ENCODE results near the gene GJD3. TPM values are rescaled to one million over a fixed set of nuclear protein-coding genes. Genes with fewer than 3 reads are reported as not detected.
A peak's percentile ranks its signal among the peaks of the same experiment; 100 is the strongest.

GJD3 gene
- total RNA-seq, 2 donors from 2014 or later: not detected

- peaks cover 21% of the 10 kb centered on the region for H3K4me1 ChIP-seq (ENCODE audit: control insufficient read depth, insufficient read depth, low read length)
- H3K9me3 Mint-ChIP-seq: no peaks in the 10 kb centered on the region
- peaks cover 3% of the 10 kb centered on the region for H3K27me3 Mint-ChIP-seq (ENCODE audit: insufficient read depth)
- H3K27ac ChIP-seq (ENCODE audit: low read depth, low read length): peak overlapping the region; percentile 95
- peak overlapping the region; percentile 85 for H3K4me3 ChIP-seq (ENCODE audit: low read length)
- peaks cover 19% of the 10 kb centered on the region for H3K36me3 ChIP-seq (ENCODE audit: control insufficient read depth, insufficient read depth, low read length)
- H3K9ac ChIP-seq (ENCODE audit: extremely low read depth, low read length, poor library complexity, severe bottlenecking): peak overlapping the region; percentile 71
- TF ChIP-seq, protein P1, sequence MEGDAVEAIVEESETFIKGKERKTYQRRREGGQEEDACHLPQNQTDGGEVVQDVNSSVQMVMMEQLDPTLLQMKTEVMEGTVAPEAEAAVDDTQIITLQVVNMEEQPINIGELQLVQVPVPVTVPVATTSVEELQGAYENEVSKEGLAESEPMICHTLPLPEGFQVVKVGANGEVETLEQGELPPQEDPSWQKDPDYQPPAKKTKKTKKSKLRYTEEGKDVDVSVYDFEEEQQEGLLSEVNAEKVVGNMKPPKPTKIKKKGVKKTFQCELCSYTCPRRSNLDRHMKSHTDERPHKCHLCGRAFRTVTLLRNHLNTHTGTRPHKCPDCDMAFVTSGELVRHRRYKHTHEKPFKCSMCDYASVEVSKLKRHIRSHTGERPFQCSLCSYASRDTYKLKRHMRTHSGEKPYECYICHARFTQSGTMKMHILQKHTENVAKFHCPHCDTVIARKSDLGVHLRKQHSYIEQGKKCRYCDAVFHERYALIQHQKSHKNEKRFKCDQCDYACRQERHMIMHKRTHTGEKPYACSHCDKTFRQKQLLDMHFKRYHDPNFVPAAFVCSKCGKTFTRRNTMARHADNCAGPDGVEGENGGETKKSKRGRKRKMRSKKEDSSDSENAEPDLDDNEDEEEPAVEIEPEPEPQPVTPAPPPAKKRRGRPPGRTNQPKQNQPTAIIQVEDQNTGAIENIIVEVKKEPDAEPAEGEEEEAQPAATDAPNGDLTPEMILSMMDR (conservative IDR thresholded peaks at IDR 0.05): no peak
- H3K4me3 Mint-ChIP-seq: peak overlapping the region; percentile 72
- peaks cover 51% of the 10 kb centered on the region for H3K4me1 Mint-ChIP-seq
- no peaks in the 10 kb centered on the region for H3K27me3 ChIP-seq (ENCODE audit: control insufficient read depth, insufficient read depth, low read length, poor library complexity, severe bottlenecking)
- H3K27ac Mint-ChIP-seq: peak overlapping the region; percentile 93
- DNase-seq: peak; percentile 97
- no peaks in the 10 kb centered on the region for H3K9me3 ChIP-seq (ENCODE audit: control insufficient read depth, low read length)
- 3 to 4% methylated on average over 14 to 44 of the region's 45 CpGs for WGBS, 2 experiments (ENCODE audit: insufficient coverage in 1 of 2, insufficient read length in 1 of 2)
- peaks cover 16% of the 10 kb centered on the region for H3K36me3 Mint-ChIP-seq (ENCODE audit: low read depth)
These were observed 19.2 kb downstream of the GJD3 start for GRCh38 chr17:40345161-40345993.

- peak overlapping the region; percentile 93 for H3K27ac Mint-ChIP-seq
- H3K27ac ChIP-seq (ENCODE audit: low read depth, low read length): peak overlapping the region; percentile 95
- H3K4me3 ChIP-seq (ENCODE audit: low read length): peak overlapping the region; percentile 85
- no peaks in the 10 kb centered on the region for H3K9me3 ChIP-seq (ENCODE audit: control insufficient read depth, low read length)
- peaks cover 13% of the 10 kb centered on the region for H3K36me3 Mint-ChIP-seq (ENCODE audit: low read depth)
- H3K36me3 ChIP-seq (ENCODE audit: control insufficient read depth, insufficient read depth, low read length): peaks cover 12% of the 10 kb centered on the region
- 58% methylated on average over 7 of the region's 7 CpGs; no CpG with 5 or more reads in 1 of the 2 experiments for WGBS, 2 experiments (ENCODE audit: insufficient coverage in 1 of 2, insufficient read length in 1 of 2)
- H3K9ac ChIP-seq (ENCODE audit: extremely low read depth, low read length, poor library complexity, severe bottlenecking): peak overlapping the region; percentile 71
- peaks cover 21% of the 10 kb centered on the region for H3K4me1 ChIP-seq (ENCODE audit: control insufficient read depth, insufficient read depth, low read length)
- peak overlapping the region; percentile 72 for H3K4me3 Mint-ChIP-seq
- H3K4me1 Mint-ChIP-seq: peaks cover 47% of the 10 kb centered on the region
- no peaks in the 10 kb centered on the region for H3K9me3 Mint-ChIP-seq
- H3K27me3 Mint-ChIP-seq (ENCODE audit: insufficient read depth): peaks cover 10% of the 10 kb centered on the region
- TF ChIP-seq, protein P1 (conservative IDR thresholded peaks at IDR 0.05): no peak
- peak; percentile 70 for DNase-seq
- no peaks in the 10 kb centered on the region for H3K27me3 ChIP-seq (ENCODE audit: control insufficient read depth, insufficient read depth, low read length, poor library complexity, severe bottlenecking)
These were observed 19.9 kb downstream of the GJD3 start for GRCh38 chr17:40344421-40345160.

- 20 to 40% methylated on average over 4 to 15 of the region's 15 CpGs for WGBS, 2 experiments (ENCODE audit: insufficient coverage in 1 of 2, insufficient read length in 1 of 2)
- Mint-ChIP-seq H3K9me3 (no peaks in the 10 kb centered on the region), H3K27me3 (ENCODE audit: insufficient read depth) (peaks cover 13% of the 10 kb centered on the region), H3K36me3 (ENCODE audit: low read depth) (peaks cover 7% of the 10 kb centered on the region), H3K4me3 (peak overlapping the region; percentile 72), H3K27ac (peak overlapping the region; percentile 75), H3K4me1 (peaks cover 47% of the 10 kb centered on the region)
- DNase-seq: peak; percentile 71
- Histone ChIP-seq H3K27me3 (ENCODE audit: control insufficient read depth, insufficient read depth, low read length, poor library complexity, severe bottlenecking) (no peaks in the 10 kb centered on the region), H3K36me3 (ENCODE audit: control insufficient read depth, insufficient read depth, low read length) (peaks cover 2% of the 10 kb centered on the region), H3K4me3 (ENCODE audit: low read length) (peak overlapping the region; percentile 85), H3K4me1 (ENCODE audit: control insufficient read depth, insufficient read depth, low read length) (peaks cover 21% of the 10 kb centered on the region), H3K9ac (ENCODE audit: extremely low read depth, low read length, poor library complexity, severe bottlenecking) (peak overlapping the region; percentile 69), H3K9me3 (ENCODE audit: control insufficient read depth, low read length) (no peaks in the 10 kb centered on the region), H3K27ac (ENCODE audit: low read depth, low read length) (peak overlapping the region; percentile 55)
- TF ChIP-seq, protein P1 (conservative IDR thresholded peaks at IDR 0.05): no peak
These were observed 21.1 kb downstream of the GJD3 start for GRCh38 chr17:40343219-40344119.
